Measurements from ENCODE around the gene NUDT19.
"Not testable (repeated sequence)": the region's sequence is repeated elsewhere in the genome, so short reads cannot be mapped to it uniquely, and the experiment has no call there.

DNA sequence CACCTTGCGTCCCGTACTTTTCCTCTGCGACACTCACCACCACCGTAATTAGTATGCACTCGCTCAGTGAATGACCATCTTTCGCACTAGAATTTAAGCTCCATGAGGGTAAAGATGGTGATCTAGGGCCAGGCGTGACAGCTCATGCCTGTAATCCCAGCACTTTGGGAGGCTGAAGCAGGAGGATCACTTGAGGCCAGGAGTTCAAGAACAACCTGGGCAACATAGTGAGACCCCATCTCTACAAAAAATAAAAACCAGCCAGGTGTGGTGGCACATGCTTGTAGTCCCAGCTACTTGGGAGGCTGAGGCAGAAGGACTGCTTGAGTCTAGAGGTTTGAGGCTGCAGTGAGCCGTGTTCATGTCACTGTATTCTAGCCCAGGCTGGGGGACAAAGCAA is 35.2 kb upstream of the NUDT19 start:
- not testable (repeated sequence) for TF ChIP-seq POLR2AphosphoS5 (IDR thresholded peaks at IDR 0.05; ENCODE audit: insufficient read depth, low read depth, low read length); CTCF (IDR thresholded peaks at IDR 0.05; ENCODE audit: extremely low read depth in 1 of 2, insufficient read depth in 1 of 2, low read depth in 1 of 2, low read length in 2 of 2); EZH2 (IDR thresholded peaks at IDR 0.05; ENCODE audit: borderline replicate concordance, low read depth, low read length, severe bottlenecking); GATA2 (IDR thresholded peaks at IDR 0.05; ENCODE audit: insufficient read depth, insufficient read length, low read depth, low read length); POLR2A (IDR thresholded peaks at IDR 0.05; ENCODE audit: low read depth, low read length); JUN (IDR thresholded peaks at IDR 0.05; ENCODE audit: borderline replicate concordance, insufficient read depth, insufficient read length, low read depth); MYC (IDR thresholded peaks at IDR 0.05; ENCODE audit: low read depth, low read length)
- TF ChIP-seq, protein P1, sequence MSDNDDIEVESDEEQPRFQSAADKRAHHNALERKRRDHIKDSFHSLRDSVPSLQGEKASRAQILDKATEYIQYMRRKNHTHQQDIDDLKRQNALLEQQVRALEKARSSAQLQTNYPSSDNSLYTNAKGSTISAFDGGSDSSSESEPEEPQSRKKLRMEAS (IDR thresholded peaks at IDR 0.05; ENCODE audit: insufficient read depth, insufficient read length), result not testable (repeated sequence)
